ENCODE results near the gene MEA1. TPM values are rescaled to one million over a fixed set of nuclear protein-coding genes. Genes with fewer than 3 reads are reported as not detected.

MEA1 gene
- total RNA-seq, 2 experiments from 2014 or later: 67.9 to 70.7 TPM

DNA sequence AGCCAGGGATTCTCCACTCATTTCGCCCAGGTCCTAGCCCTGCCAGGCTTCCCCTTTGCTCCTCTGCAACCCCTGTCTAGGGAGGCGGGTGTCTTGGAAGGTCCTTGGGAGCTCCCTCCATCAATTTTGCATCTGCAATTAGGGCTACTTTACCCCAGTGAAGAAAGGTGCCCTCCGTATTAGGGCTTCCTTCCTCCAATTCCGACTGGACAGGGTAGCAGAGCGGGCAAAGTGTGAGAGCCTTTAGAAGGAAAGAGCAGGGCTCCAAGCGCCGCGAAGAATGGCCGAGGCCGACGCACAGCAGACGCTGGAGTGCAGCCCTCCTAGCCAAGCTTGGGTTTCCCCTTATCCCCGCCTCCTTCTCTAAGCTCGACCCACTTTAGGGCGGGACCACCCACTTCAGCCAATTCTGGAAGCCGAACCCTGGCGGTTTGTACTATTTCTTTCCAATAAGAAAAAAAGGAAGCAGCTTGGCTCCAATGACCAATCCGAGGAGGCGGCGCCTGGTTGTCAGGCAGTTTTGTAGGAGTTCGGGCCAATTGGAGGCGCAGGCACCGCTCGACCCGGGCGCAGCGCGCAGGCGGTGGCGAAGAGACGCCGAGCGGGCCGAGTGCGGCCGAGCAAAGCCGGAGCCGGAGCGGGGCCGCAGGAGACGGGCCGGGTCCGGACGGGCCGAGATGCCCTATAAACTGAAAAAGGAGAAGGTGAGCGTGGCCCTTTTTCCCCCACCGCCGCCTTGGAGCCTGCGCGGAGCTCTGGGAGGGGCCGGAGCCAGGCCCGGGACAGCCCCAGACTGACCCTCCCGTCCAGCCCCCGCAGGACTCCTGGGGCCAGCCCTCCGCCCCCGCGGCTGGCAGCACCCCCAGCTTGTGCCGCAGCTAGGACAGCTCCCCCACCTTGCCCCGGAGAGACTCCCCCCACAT is 29.5 kb downstream of the MEA1 start, which contains the start of gene PPP2R5D:
Gene PPP2R5D, plus strand, starts transcription at position 570 of the 923 bp plus-strand sequence. Its CDS starts 108 bp downstream, at position 678.
- CTCF ChIA-PET (ENCODE audit: unreplicated experiment): interaction anchor here (1.0 kb wide), 2 partner anchors 19 to 159 kb away, joined by 3 to 4 read pairs; no protein-coding TSS in a partner anchor
- intact Hi-C loops (cut with micrococcal nuclease; ENCODE audit: unreplicated experiment): loop anchor here (1.0 kb wide), 1 partner anchor 55 kb away; the partner anchor contains the start of gene CNPY3
- Histone ChIP-seq H3K9me3 (ENCODE audit: low read length) (no peaks in the 10 kb centered on the region), H3K9me2 (ENCODE audit: insufficient read depth, low read length) (no peaks in the 10 kb centered on the region), H3K36me3 (ENCODE audit: insufficient read depth, low read length) (peaks cover under 1% of the 10 kb centered on the region; the same call in 1 of the 2 replicates), H3K4me1 (ENCODE audit: insufficient read depth, low read length, poor library complexity, severe bottlenecking) (peaks cover 24% of the 10 kb centered on the region), H3K4me3 (ENCODE audit: low read depth, low read length, poor library complexity, severe bottlenecking) (peak within 1 kb of the TSS; percentile 88), H4K20me1 (ENCODE audit: insufficient read depth, low read length) (no peaks in the 10 kb centered on the region), H3K79me2 (ENCODE audit: insufficient read depth, low read depth, low read length) (peaks cover 7% of the 10 kb centered on the region; the same call in 1 of the 2 replicates), H2AFZ (ENCODE audit: low read length) (peak within 1 kb of the TSS; percentile 94), H3K4me2 (ENCODE audit: low read length) (peak within 1 kb of the TSS; percentile 98), H3K27ac (ENCODE audit: low read depth, low read length, poor library complexity, severe bottlenecking) (peak within 1 kb of the TSS; percentile 35)
- POLR2A ChIA-PET: interaction anchor here (0.5 to 2.1 kb wide), 21 partner anchors 12 to 533 kb away, joined by 3 to 17 read pairs (median 4); partner anchors contain the start of genes CNPY3, CUL7, KLHDC3 and MEA1
- TF ChIP-seq, protein P1, sequence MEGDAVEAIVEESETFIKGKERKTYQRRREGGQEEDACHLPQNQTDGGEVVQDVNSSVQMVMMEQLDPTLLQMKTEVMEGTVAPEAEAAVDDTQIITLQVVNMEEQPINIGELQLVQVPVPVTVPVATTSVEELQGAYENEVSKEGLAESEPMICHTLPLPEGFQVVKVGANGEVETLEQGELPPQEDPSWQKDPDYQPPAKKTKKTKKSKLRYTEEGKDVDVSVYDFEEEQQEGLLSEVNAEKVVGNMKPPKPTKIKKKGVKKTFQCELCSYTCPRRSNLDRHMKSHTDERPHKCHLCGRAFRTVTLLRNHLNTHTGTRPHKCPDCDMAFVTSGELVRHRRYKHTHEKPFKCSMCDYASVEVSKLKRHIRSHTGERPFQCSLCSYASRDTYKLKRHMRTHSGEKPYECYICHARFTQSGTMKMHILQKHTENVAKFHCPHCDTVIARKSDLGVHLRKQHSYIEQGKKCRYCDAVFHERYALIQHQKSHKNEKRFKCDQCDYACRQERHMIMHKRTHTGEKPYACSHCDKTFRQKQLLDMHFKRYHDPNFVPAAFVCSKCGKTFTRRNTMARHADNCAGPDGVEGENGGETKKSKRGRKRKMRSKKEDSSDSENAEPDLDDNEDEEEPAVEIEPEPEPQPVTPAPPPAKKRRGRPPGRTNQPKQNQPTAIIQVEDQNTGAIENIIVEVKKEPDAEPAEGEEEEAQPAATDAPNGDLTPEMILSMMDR (conservative IDR thresholded peaks at IDR 0.05; ENCODE audit: low read length): no peak
- no peak for TF ChIP-seq EZH2phosphoT487 (IDR thresholded peaks at IDR 0.05; ENCODE audit: borderline replicate concordance, low read depth, low read length)
- BruUV-seq (replicated peaks): no TSS peak
- DNase-seq (ENCODE audit: low spot score): peak; percentile 99

DNA sequence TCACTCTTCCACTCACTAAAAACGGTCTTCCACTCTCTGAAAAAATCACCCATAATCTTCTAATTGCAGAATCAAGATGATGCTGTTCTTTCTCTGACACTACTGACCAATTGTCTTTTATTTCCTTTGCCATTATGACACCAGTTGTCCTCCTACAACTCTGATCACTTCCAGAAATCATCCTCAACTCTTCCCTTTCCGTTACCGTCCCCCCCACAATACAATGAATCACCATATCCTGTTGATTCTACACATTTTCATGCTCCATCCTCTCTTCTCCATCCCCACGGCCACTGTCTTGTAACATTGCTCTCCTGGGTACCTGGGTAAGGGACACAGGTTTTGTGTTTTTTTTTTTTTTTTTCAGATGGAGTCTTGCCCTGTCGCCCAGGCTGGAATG is 31.9 kb downstream of the MEA1 start:
- Histone ChIP-seq H3K36me3 (ENCODE audit: insufficient read depth, low read length) (peaks cover 6% of the 10 kb centered on the region), H3K4me2 (ENCODE audit: low read length) (no peak overlapping the region), H3K9me2 (ENCODE audit: insufficient read depth, low read length) (no peaks in the 10 kb centered on the region), H3K79me2 (ENCODE audit: insufficient read depth, low read depth, low read length) (peaks cover 25% of the 10 kb centered on the region; the same call in 1 of the 2 replicates), H4K20me1 (ENCODE audit: insufficient read depth, low read length) (no peaks in the 10 kb centered on the region), H2AFZ (ENCODE audit: low read length) (no peak overlapping the region), H3K9me3 (ENCODE audit: low read length) (no peaks in the 10 kb centered on the region), H3K4me3 (ENCODE audit: low read depth, low read length, poor library complexity, severe bottlenecking) (no peak overlapping the region), H3K4me1 (ENCODE audit: insufficient read depth, low read length, poor library complexity, severe bottlenecking) (peaks cover 38% of the 10 kb centered on the region), H3K27ac (ENCODE audit: low read depth, low read length, poor library complexity, severe bottlenecking) (no peak overlapping the region)
- DNase-seq (ENCODE audit: low spot score): no peak
- BruUV-seq (replicated peaks): no TSS peak
- intact Hi-C loops (cut with micrococcal nuclease; ENCODE audit: unreplicated experiment): no loop called here
- ChIA-PET POLR2A (no interaction called here), CTCF (ENCODE audit: unreplicated experiment) (no interaction called here)
- TF ChIP-seq, protein P1 (conservative IDR thresholded peaks at IDR 0.05; ENCODE audit: low read length): no peak
- no peak for TF ChIP-seq EZH2phosphoT487 (IDR thresholded peaks at IDR 0.05; ENCODE audit: borderline replicate concordance, low read depth, low read length)

Measured in OCI-LY7 (cell line).